Measurements from ENCODE around the gene DCBLD2. TPM values are rescaled to one million over a fixed set of nuclear protein-coding genes. Genes with fewer than 3 reads are reported as not detected.

Gene DCBLD2
- polyA plus RNA-seq, 1 of the 3 experiments (the other 2 are of a cell fraction): 159 TPM

GRCh38 chr3:98894791-98895576 is 6.5 kb downstream of the DCBLD2 start:
- Histone ChIP-seq H3K27ac (ENCODE audit: low read depth in 2 of 2, low read length in 1 of 2) (peak overlapping the region in 1 of 2 experiments; percentile 82; a peak in 1 of 4 replicates), H3K9me2 (no peaks in the 10 kb centered on the region), H3K4me2 (peak overlapping the region; percentile 81), H3K4me3 (ENCODE audit: low read depth in 2 of 2, low read length in 1 of 2) (peak overlapping the region in 1 of 2 experiments; percentile 78; a peak in 2 of 4 replicates), H3K79me2 (ENCODE audit: insufficient read depth) (peaks cover 100% of the 10 kb centered on the region), H3F3A (replicated peaks; ENCODE audit: insufficient read depth) (peaks cover 29% of the 10 kb centered on the region), H3K9ac (peak overlapping the region; percentile 95), H3K4me1 (ENCODE audit: control insufficient read depth in 1 of 2, insufficient read depth in 2 of 2, low read depth in 1 of 2, low read length in 1 of 2) (peaks cover 11 to 29% of the 10 kb centered on the region in 2 experiments; a peak in 3 of 4 replicates), H4K20me1 (ENCODE audit: insufficient read depth) (peaks cover 99% of the 10 kb centered on the region), H3K36me3 (replicated peaks in 1 of 2; ENCODE audit: control insufficient read depth in 1 of 2, insufficient read depth in 2 of 2, low read length in 1 of 2) (peaks cover 2 to 87% of the 10 kb centered on the region in 2 experiments), H2AFZ (ENCODE audit: low read depth) (no peak overlapping the region), H3K27me3 (ENCODE audit: insufficient read depth) (no peaks in the 10 kb centered on the region), H3K9me3 (no peaks in the 10 kb centered on the region)
- ChIA-PET CTCF (interaction anchor here (1.0 to 1.5 kb wide), 2 partner anchors 19 to 99 kb away, joined by 3 to 4 read pairs; no protein-coding TSS in a partner anchor), POLR2A (no interaction called here)
- no peak for DNase-seq
- TF ChIP-seq TCF12 (IDR thresholded peaks at IDR 0.05) (no peak), PBX3 (IDR thresholded peaks at IDR 0.05) (no peak), SMC3 (IDR thresholded peaks at IDR 0.05; ENCODE audit: low read depth, low read length) (no peak), MAX (IDR thresholded peaks at IDR 0.05; ENCODE audit: low read depth) (no peak), RAD21 (IDR thresholded peaks at IDR 0.05; ENCODE audit: low read length) (no peak), NFIC (IDR thresholded peaks at IDR 0.05; ENCODE audit: borderline replicate concordance) (no peak), USF2 (IDR thresholded peaks at IDR 0.05; ENCODE audit: borderline replicate concordance, low read depth, low read length) (no peak), RCOR1 (IDR thresholded peaks at IDR 0.05; ENCODE audit: low read length) (no peak), FOXM1 (IDR thresholded peaks at IDR 0.05; ENCODE audit: low read depth) (no peak), CTCF (IDR thresholded peaks at IDR 0.05) (no peak), IRF3 (IDR thresholded peaks at IDR 0.05; ENCODE audit: low read depth, low read length) (no peak), NRF1 (IDR thresholded peaks at IDR 0.05; ENCODE audit: low read depth, low read length) (no peak), ELF1 (IDR thresholded peaks at IDR 0.05) (no peak)
- 59% methylated on average over 8 of the region's 8 CpGs for WGBS (ENCODE audit: low lambda C conversion rate)
